Activated naive CD4-positive, alpha-beta T cell treated with anti-CD3 and anti-CD28 coated beads, Interleukin-2, amount 50 U/mL, for 72 hours (primary cell): ENCODE results near the gene ASTN2. TPM values are rescaled to one million over a fixed set of nuclear protein-coding genes. Genes with fewer than 3 reads are reported as not detected.
"Not testable (repeated sequence)": the region's sequence is repeated elsewhere in the genome, so short reads cannot be mapped to it uniquely, and the experiment has no call there.

ENCODE experiments used
- ATAC-seq, 2 donors: fragments of 150-1000 bp; cut with Tn5 transposase; 2 replicates each; pipeline ENCODE4 v1.10.0; 2021; ENCODE audit warnings: mild to moderate bottlenecking in 2 of 2, moderate library complexity in 2 of 2
- DNase-seq, 2 donors: peaks; one replicate each; pipeline ENCODE4 v3.0.0; 2021 to 2022; ENCODE audit warnings: low spot score in 2 of 2
- H3K27ac Mint-ChIP-seq, 2 donors: one replicate each; pipeline ENCODE4 v1.8.0; 2022; ENCODE audit warnings: mild to moderate bottlenecking in 2 of 2, mixed read lengths in 2 of 2
- H3K36me3 Mint-ChIP-seq, 2 donors: one replicate each; pipeline ENCODE4 v1.8.0; 2022; ENCODE audit warnings: mixed read lengths in 2 of 2
- H3K9me3 Mint-ChIP-seq, 2 donors: one replicate each; pipeline ENCODE4 v1.8.0; 2022; ENCODE audit warnings: mixed read lengths in 2 of 2
- total RNA-seq, 2 donors: library from RNA; stranded (reverse); gene quantifications; one replicate each; pipeline ENCODE4 v1.2.3, GENCODE V29; 2022

ASTN2 gene
- total RNA-seq, 2 donors from 2014 or later = 4.5 to 5.4 TPM

DNA sequence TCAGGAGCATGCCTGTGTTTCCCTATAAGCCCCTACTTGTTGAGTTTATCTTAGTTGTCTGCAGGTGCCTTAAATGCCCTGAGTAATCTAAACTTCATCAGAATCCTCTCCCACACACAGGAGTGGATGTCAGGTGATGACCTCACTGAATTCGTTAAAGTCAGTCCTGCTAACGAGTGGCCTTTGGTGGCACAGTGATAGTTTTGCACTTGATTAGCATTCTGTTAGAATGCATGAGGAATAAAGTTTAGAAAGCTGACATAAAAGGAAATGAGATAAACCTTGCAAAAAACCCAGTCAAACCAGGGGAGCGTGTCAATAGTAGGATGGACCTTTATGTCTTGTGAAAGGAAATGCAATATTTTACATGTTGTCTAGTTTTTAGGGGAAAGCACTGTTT lies 723.2 kb downstream of the ASTN2 start:
- ATAC-seq (no peak), DNase-seq (no peak)
- H3K9me3 Mint-ChIP-seq = peaks cover 0 to 5% of the 10 kb centered on the region in 2 donors
- no peak overlapping the region for H3K27ac Mint-ChIP-seq
- peaks cover 27 to 42% of the 10 kb centered on the region in 2 donors for H3K36me3 Mint-ChIP-seq

GRCh38 chr9:116690805-116691204 lies 724.1 kb downstream of the ASTN2 start:
- DNase-seq, H3K9me3 Mint-ChIP-seq, ATAC-seq, H3K27ac Mint-ChIP-seq: not testable (repeated sequence)
- peaks cover 19 to 34% of the 10 kb centered on the region in 2 donors for H3K36me3 Mint-ChIP-seq

DNA sequence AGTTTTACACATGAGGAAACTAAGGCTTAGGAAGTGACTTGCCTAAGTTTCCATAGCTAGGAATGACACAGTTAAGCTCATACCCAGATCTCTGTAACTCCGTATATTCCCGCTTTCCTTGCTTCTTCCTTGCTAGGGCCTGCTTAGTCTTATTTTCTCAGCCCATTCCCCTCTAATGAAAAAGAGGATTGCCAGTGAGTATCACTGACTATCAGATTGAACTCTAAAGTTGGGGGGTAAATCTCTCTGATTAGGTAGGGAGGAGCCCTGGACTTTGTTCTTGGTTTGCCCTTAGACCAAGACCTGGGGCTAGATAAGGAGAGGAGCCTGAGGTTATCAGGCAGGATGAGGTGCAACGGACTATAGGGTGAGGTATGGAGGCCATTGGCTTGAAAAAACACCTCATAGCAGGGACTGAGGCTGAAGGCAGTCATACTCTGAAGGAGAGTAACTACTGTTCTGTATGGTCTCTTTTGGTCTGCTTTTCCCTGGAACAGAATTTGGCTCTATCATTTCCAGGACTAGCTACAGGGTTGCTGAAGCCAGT lies 725.3 kb downstream of the ASTN2 start:
- peaks cover 18 to 26% of the 10 kb centered on the region in 2 donors for H3K36me3 Mint-ChIP-seq
- no peak for ATAC-seq
- no peak overlapping the region for H3K27ac Mint-ChIP-seq
- no peak for DNase-seq
- peaks cover 0 to 2% of the 10 kb centered on the region in 2 donors for H3K9me3 Mint-ChIP-seq

DNA sequence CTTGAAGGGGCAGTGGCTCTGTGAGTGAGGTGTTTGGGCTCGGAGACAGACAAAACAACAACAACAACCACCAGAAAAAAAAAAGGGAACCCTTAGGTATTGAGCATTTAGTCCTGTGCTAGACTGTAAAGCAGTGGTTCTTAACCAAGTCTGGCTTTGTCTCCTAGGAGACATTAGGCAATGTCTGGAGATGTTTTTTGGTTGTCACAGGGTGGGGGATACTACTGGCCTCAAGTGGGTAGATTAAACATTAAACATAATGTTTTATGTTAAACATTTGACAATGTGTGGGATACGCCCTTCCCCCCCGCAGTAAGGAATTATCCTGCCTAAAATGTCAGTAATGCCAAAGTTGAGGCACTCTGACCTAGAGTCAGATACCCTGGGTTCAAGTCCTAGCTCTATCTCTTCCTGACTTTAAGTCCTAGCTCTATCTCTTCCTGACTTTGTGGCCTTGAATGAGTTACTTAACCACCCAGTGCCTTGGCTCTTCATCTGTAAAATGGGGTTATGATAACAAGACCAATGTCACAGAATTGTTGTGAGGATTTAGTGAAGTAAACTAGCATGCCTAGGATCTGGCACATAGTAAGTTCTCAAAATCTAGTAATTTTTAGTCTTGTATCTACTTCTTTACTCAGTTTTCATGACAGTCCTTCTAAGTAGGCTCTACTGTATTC lies 725.9 kb downstream of the ASTN2 start:
- DNase-seq = no peak
- ATAC-seq = no peak
- Mint-ChIP-seq H3K27ac (no peak overlapping the region), H3K36me3 (peaks cover 20 to 29% of the 10 kb centered on the region in 2 donors), H3K9me3 (peaks cover 0 to 4% of the 10 kb centered on the region in 2 donors)

- peaks cover 16 to 26% of the 10 kb centered on the region in 2 donors for H3K36me3 Mint-ChIP-seq
- peaks cover 0 to 4% of the 10 kb centered on the region in 2 donors for H3K9me3 Mint-ChIP-seq
- ATAC-seq (peak in 1 of 2 donors; percentile 2), DNase-seq (no peak)
- H3K27ac Mint-ChIP-seq = peak overlapping the region; percentile 87 to 95
These were observed 727.1 kb downstream of the ASTN2 start for GRCh38 chr9:116687754-116688135.

GRCh38 chr9:116687074-116687753 lies 727.6 kb downstream of the ASTN2 start, which contains the start of gene TRIM32:
TRIM32 (plus strand) TSS chr9:116687305; CDS start chr9:116697743, 10,438 bp downstream.
- DNase-seq (peak; percentile 94 to 96), ATAC-seq (peak; percentile 99)
- Mint-ChIP-seq H3K36me3 (peaks cover 16 to 21% of the 10 kb centered on the region in 2 donors), H3K9me3 (peaks cover 0 to 4% of the 10 kb centered on the region in 2 donors), H3K27ac (peak within 1 kb of the TSS; percentile 87 to 95)

DNA sequence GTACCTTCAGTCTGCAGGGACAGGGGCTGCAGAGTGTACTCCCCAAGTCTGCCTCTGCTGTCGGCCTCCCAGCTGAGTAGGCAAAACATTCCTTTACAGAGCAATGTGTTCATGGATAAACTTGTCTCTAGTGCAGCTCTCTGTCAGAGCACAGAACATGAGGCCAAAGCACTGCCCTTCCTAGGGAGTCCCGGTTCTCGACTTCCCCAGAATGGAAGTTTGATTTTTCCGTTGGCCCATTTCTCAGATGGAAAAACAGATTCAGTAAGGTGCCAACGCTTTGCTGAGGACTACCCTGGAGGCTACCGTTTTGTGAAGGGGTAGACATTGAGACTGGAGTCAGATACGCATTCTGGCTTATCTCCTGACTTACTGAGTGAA lies 728.2 kb downstream of the ASTN2 start:
- peak overlapping the region; percentile 81 to 87 for H3K27ac Mint-ChIP-seq
- peaks cover 0 to 4% of the 10 kb centered on the region in 2 donors for H3K9me3 Mint-ChIP-seq
- peaks cover 16 to 21% of the 10 kb centered on the region in 2 donors for H3K36me3 Mint-ChIP-seq
- peak; percentile 3 to 16 for ATAC-seq
- no peak for DNase-seq

GRCh38 chr9:116686135-116686534 lies 728.7 kb downstream of the ASTN2 start:
- H3K9me3 Mint-ChIP-seq = peaks cover 0 to 4% of the 10 kb centered on the region in 2 donors
- DNase-seq (no peak), ATAC-seq (no peak)
- peak overlapping the region; percentile 81 to 87 for H3K27ac Mint-ChIP-seq
- peaks cover 16 to 21% of the 10 kb centered on the region in 2 donors for H3K36me3 Mint-ChIP-seq

DNA sequence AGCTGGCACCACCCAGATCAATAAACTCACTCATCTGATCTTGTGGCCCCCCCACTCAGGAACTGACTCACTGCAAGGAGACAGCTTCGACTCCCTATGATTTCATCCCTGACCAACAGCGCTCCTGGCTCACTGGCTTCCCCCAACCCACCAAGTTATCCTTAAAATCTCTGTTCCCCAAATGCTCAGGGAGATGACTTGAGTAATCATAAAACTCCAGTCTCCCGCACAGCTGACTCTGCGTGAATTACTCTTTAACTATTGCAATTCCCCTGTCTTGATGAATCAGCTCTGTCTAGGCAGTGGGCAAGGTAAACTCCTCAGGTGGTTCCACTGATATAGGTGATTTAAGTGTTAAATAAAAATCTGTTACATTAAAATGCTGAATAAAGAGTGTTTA lies 729.7 kb downstream of the ASTN2 start:
- DNase-seq (no peak), ATAC-seq (no peak)
- Mint-ChIP-seq H3K36me3 (peaks cover 16 to 21% of the 10 kb centered on the region in 2 donors), H3K9me3 (peaks cover 0 to 4% of the 10 kb centered on the region in 2 donors), H3K27ac (no peak overlapping the region)

- H3K9me3 Mint-ChIP-seq = peaks cover 0 to 4% of the 10 kb centered on the region in 2 donors
- DNase-seq (no peak), ATAC-seq (no peak)
- H3K36me3 Mint-ChIP-seq = peaks cover 16 to 20% of the 10 kb centered on the region in 2 donors
- H3K27ac Mint-ChIP-seq = no peak overlapping the region
These were observed 731.3 kb downstream of the ASTN2 start for GRCh38 chr9:116683535-116683934.

GRCh38 chr9:116674210-116674980 lies 740.5 kb downstream of the ASTN2 start:
- ATAC-seq (no peak), DNase-seq (no peak)
- Mint-ChIP-seq H3K9me3 (peaks cover 4 to 25% of the 10 kb centered on the region in 2 donors), H3K36me3 (peaks cover 25 to 27% of the 10 kb centered on the region in 2 donors), H3K27ac (no peak overlapping the region)

GRCh38 chr9:116673375-116673774 lies 741.5 kb downstream of the ASTN2 start:
- H3K36me3 Mint-ChIP-seq = peaks cover 25 to 27% of the 10 kb centered on the region in 2 donors
- peaks cover 4 to 25% of the 10 kb centered on the region in 2 donors for H3K9me3 Mint-ChIP-seq
- DNase-seq (no peak), ATAC-seq (no peak)
- no peak overlapping the region for H3K27ac Mint-ChIP-seq

GRCh38 chr9:116671605-116672004 lies 743.3 kb downstream of the ASTN2 start:
- H3K36me3 Mint-ChIP-seq = peaks cover 25 to 27% of the 10 kb centered on the region in 2 donors
- peaks cover 4 to 25% of the 10 kb centered on the region in 2 donors for H3K9me3 Mint-ChIP-seq
- ATAC-seq (no peak), DNase-seq (no peak)
- H3K27ac Mint-ChIP-seq = no peak overlapping the region

DNA sequence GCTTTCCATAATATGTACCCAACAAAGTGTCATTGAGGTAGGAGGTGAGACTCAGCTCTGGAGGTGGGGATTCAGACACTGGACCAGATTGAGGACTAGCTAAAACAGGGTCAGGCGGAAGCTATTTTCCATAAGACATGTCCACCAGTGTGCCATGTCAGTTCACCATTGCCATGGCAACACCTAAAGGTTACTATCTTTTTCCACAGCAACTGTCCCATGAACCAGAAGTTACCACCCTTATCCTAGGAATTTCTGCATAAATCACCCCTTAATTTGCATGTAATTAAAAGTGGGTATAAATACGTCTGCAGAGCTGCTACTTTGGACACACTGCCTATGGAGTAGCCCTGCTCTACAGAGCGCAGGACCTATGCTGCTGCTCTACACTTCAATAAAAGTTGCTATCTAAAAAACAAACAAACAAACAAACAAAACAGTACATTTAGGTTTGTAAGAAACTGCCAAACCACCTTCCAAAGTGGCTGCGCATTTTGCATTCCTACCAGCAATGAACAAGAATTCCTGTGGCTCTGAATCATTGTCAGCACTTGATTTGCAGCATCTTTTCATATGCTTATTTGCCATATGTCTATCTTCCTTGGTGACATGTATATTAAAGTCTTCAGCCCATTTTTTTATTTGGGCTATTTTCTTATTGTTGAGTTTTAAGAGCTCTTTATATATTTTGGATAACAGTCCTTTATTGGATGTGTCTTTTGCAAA lies 745.7 kb downstream of the ASTN2 start:
- H3K9me3 Mint-ChIP-seq = peaks cover 4 to 12% of the 10 kb centered on the region in 2 donors
- peaks cover 10 to 13% of the 10 kb centered on the region in 2 donors for H3K36me3 Mint-ChIP-seq
- ATAC-seq (no peak), DNase-seq (no peak)
- H3K27ac Mint-ChIP-seq = no peak overlapping the region

- Mint-ChIP-seq H3K36me3 (no peaks in the 10 kb centered on the region), H3K27ac (no peak overlapping the region), H3K9me3 (no peaks in the 10 kb centered on the region)
- DNase-seq (no peak), ATAC-seq (no peak)
These were observed 751.3 kb downstream of the ASTN2 start for GRCh38 chr9:116663581-116663980.
